ENCODE measurements around the gene CDKAL1. TPM values are rescaled to one million over a fixed set of nuclear protein-coding genes. Genes with fewer than 3 reads are reported as not detected.

The CDKAL1 gene
- total and polyA plus RNA-seq, 10 donors = 4.8 to 26.9 (median 20.1) TPM

- intact Hi-C loops (cut with DNase I; ENCODE audit: low total_unique reads) = no loop called here
- TF ChIP-seq CTCF (IDR thresholded peaks at IDR 0.05 in 8 of 11, conservative IDR thresholded peaks at IDR 0.05 in 3 of 11) (no peak), POLR2AphosphoS5 (IDR thresholded peaks at IDR 0.05) (no peak), POLR2A (IDR thresholded peaks at IDR 0.05) (no peak)
- Histone ChIP-seq H3K27ac (no peak overlapping the region), H3K36me3 (peaks cover 0 to 16% (median 0%) of the 10 kb centered on the region in 6 donors), H3K9me3 (no peaks in the 10 kb centered on the region), H3K4me1 (peaks cover 12 to 54% (median 41%) of the 10 kb centered on the region in 6 donors), H3K4me3 (no peak overlapping the region), H3K27me3 (replicated peaks in 1 of 7) (peaks cover 0 to 7% (median 0%) of the 10 kb centered on the region in 7 donors)
- no peak for DNase-seq
- WGBS, 5 donors = 97 to 100% (median 100%) methylated on average over 1 of the region's 1 CpG
These were observed 1.4 kb upstream of the CDKAL1 start for GRCh38 chr6:20532881-20533280.

- intact Hi-C loops (cut with DNase I; ENCODE audit: low total_unique reads) = no loop called here
- Histone ChIP-seq H3K27me3 (replicated peaks in 1 of 7) (peaks cover 0 to 7% (median 0%) of the 10 kb centered on the region in 7 donors), H3K4me3 (peak overlapping the region; percentile 64 to 92 (median 87)), H3K4me1 (peaks cover 7 to 54% (median 38%) of the 10 kb centered on the region in 6 donors), H3K9me3 (no peaks in the 10 kb centered on the region), H3K27ac (peak overlapping the region; percentile 66 to 91 (median 89)), H3K36me3 (peaks cover 0 to 25% (median 0%) of the 10 kb centered on the region in 6 donors)
- TF ChIP-seq POLR2AphosphoS5 (IDR thresholded peaks at IDR 0.05) (no peak), CTCF (IDR thresholded peaks at IDR 0.05 in 8 of 11, conservative IDR thresholded peaks at IDR 0.05 in 3 of 11) (no peak)
- 48 to 53% (median 51%) methylated on average over 6 of the region's 6 CpGs for WGBS, 5 donors
- no peak for DNase-seq
These were observed 437 bp upstream of the CDKAL1 start for GRCh38 chr6:20533746-20534294.

- Histone ChIP-seq H3K27me3 (replicated peaks in 1 of 7) (no peaks in the 10 kb centered on the region), H3K9me3 (no peaks in the 10 kb centered on the region), H3K4me1 (peaks cover 7 to 82% (median 45%) of the 10 kb centered on the region in 6 donors), H3K4me3 (no peak overlapping the region), H3K27ac (no peak overlapping the region), H3K36me3 (peaks cover 0 to 64% (median 9%) of the 10 kb centered on the region in 6 donors)
- WGBS, 5 donors = 53 to 100% (median 93%) methylated on average over 1 of the region's 1 CpG
- intact Hi-C loops (cut with DNase I; ENCODE audit: low total_unique reads) = no loop called here
- TF ChIP-seq POLR2AphosphoS5 (IDR thresholded peaks at IDR 0.05) (no peak), POLR2A (IDR thresholded peaks at IDR 0.05) (no peak), CTCF (IDR thresholded peaks at IDR 0.05 in 8 of 11, conservative IDR thresholded peaks at IDR 0.05 in 3 of 11) (no peak)
- DNase-seq = no peak
These were observed 3.9 kb downstream of the CDKAL1 start for GRCh38 chr6:20538131-20538662.

- Histone ChIP-seq H3K27me3 (replicated peaks in 1 of 7) (no peaks in the 10 kb centered on the region), H3K27ac (no peak overlapping the region), H3K4me1 (peaks cover 7 to 79% (median 41%) of the 10 kb centered on the region in 6 donors), H3K36me3 (peaks cover 0 to 64% (median 9%) of the 10 kb centered on the region in 6 donors), H3K9me3 (no peaks in the 10 kb centered on the region), H3K4me3 (no peak overlapping the region)
- intact Hi-C loops (cut with DNase I; ENCODE audit: low total_unique reads) = no loop called here
- no peak for TF ChIP-seq POLR2A (IDR thresholded peaks at IDR 0.05)
- no peak for TF ChIP-seq POLR2AphosphoS5 (IDR thresholded peaks at IDR 0.05)
- DNase-seq = no peak
- 87 to 98% (median 90%) methylated on average over 4 of the region's 4 CpGs for WGBS, 5 donors
These were observed 4.7 kb downstream of the CDKAL1 start for GRCh38 chr6:20538907-20539306.

Data from spleen (tissue), 11 donors.